Measurements from ENCODE around the gene LCN6. TPM values are rescaled to one million over a fixed set of nuclear protein-coding genes. Genes with fewer than 3 reads are reported as not detected.
A peak's percentile ranks its signal among the peaks of the same experiment; 100 is the strongest.
"Not testable (repeated sequence)": the region's sequence is repeated elsewhere in the genome, so short reads cannot be mapped to it uniquely, and the experiment has no call there.

Gene LCN6
- total and polyA plus RNA-seq, 7 donors: 0.44 to 15.0 (median 10.7) TPM

DNA sequence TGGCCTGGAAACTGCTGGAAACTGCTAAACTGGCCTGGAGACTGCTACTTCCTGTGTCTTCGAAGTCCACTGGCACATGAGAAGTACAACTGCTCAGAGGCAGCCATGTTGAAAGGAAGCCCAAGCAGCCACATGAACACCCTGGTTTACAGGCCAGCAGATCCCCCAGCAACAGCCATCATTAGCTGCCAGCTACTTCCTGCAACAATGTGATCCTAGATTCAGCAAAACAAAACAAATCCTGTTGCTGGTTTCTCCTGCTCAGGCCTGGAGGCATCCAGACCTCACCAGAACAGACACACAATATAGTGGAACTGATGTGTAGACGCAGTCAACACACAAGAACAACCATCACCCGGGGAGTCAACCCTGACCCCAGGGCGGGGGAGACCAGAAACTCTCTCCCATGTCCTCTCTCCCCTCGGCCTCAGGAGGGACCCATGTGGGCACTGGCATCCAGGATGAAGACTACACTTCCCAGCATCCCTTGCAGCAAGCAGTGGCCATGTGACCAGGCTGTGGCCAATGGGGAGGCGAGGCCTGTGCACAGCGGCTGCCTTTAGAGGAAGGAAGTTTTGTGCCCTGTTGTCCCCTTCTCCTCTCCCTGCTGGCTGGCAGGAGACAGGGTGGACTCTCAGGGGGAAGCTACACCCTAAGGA, 25.2 kb upstream of the LCN6 start:
- DNase-seq (peak in 1 of 2 donors; percentile 60), ATAC-seq (peak; percentile 61 to 75 (median 70))
- 69 to 75% (median 73%) methylated on average over 7 of the region's 7 CpGs for WGBS, 3 donors
- H3K27ac ChIP-seq: no peak overlapping the region
- no peaks in the 10 kb centered on the region for H3K27me3 ChIP-seq (ENCODE audit: insufficient read depth in 3 of 3, low read length in 2 of 3)
- H3K36me3 ChIP-seq (ENCODE audit: insufficient read depth in 1 of 2, low read depth in 1 of 2): no peaks in the 10 kb centered on the region
- intact Hi-C loops (cut with DNase I): no loop called here
- TF ChIP-seq, protein P1, sequence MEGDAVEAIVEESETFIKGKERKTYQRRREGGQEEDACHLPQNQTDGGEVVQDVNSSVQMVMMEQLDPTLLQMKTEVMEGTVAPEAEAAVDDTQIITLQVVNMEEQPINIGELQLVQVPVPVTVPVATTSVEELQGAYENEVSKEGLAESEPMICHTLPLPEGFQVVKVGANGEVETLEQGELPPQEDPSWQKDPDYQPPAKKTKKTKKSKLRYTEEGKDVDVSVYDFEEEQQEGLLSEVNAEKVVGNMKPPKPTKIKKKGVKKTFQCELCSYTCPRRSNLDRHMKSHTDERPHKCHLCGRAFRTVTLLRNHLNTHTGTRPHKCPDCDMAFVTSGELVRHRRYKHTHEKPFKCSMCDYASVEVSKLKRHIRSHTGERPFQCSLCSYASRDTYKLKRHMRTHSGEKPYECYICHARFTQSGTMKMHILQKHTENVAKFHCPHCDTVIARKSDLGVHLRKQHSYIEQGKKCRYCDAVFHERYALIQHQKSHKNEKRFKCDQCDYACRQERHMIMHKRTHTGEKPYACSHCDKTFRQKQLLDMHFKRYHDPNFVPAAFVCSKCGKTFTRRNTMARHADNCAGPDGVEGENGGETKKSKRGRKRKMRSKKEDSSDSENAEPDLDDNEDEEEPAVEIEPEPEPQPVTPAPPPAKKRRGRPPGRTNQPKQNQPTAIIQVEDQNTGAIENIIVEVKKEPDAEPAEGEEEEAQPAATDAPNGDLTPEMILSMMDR (IDR thresholded peaks at IDR 0.05): no peak
- no peak overlapping the region for H3K4me3 ChIP-seq
- no peaks in the 10 kb centered on the region for H3K9me3 ChIP-seq
- no peaks in the 10 kb centered on the region for H3K4me1 ChIP-seq

DNA sequence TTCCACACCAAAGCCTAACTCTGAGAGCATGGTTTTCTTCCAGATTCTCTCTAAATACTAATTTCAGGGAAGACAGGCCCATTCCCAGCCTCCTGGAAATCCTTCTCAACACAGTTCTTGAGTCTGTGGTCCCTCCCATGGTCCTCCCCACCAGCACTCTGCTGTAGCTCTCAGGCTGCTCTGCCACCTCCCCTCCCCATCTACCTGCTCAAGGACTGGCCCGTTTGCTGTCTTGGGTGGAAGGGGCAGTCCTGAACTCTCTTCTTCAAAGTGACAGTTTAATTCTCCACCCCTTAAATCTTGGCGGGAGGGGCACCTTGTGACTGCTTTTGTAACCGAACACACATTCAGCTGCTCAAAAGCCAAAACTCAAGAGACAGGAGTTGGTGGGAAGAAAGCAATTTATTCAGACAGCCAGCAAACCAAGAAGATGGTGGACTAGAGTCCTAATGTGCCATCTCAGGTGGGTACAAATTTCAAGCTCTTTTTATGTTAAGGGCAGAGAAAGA, 23.6 kb upstream of the LCN6 start:
- WGBS, 3 donors: 70 to 74% (median 70%) methylated on average over 3 of the region's 3 CpGs
- no peak for ATAC-seq
- Histone ChIP-seq H3K27ac (no peak overlapping the region), H3K9me3 (no peaks in the 10 kb centered on the region), H3K36me3 (ENCODE audit: insufficient read depth in 1 of 2, low read depth in 1 of 2) (no peaks in the 10 kb centered on the region), H3K4me3 (no peak overlapping the region), H3K27me3 (ENCODE audit: insufficient read depth in 3 of 3, low read length in 2 of 3) (no peaks in the 10 kb centered on the region), H3K4me1 (no peaks in the 10 kb centered on the region)
- no peak for DNase-seq
- intact Hi-C loops (cut with DNase I): no loop called here
- TF ChIP-seq, protein P1 (IDR thresholded peaks at IDR 0.05): no peak

DNA sequence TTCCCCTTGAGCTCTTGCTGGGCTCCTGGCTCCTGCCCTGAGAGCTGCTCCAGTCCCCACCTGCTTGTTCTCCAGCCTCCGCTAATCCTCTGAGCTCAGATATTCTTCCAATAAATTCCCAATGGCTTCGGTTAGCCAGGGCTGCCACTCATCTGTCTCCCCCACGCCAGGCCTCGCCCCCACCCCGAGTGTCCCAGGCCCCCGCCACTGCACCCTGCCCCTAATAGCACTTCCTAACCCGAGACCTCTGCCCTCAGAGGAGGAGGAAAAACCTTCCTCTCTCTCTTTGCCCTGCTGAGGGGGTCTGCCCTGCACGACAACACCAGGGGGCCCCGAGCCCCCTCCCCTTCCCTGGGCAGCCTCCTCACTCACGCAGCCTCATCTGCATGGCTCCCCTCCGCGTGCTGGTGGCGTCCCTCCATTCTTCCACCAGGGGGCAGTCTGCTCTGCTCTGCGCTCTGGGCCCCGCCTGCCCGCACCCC, 21.4 kb upstream of the LCN6 start:
- no peaks in the 10 kb centered on the region for H3K4me1 ChIP-seq
- ATAC-seq (peak in 2 of 4 donors; percentile 55 to 70), DNase-seq (peak in 1 of 2 donors; percentile 66)
- intact Hi-C loops (cut with DNase I): no loop called here
- H3K27me3 ChIP-seq (ENCODE audit: insufficient read depth in 3 of 3, low read length in 2 of 3): no peaks in the 10 kb centered on the region
- no peak overlapping the region for H3K4me3 ChIP-seq
- no peaks in the 10 kb centered on the region for H3K9me3 ChIP-seq
- H3K36me3 ChIP-seq (ENCODE audit: insufficient read depth in 1 of 2, low read depth in 1 of 2): no peaks in the 10 kb centered on the region
- TF ChIP-seq, protein P1 (IDR thresholded peaks at IDR 0.05): peak; percentile 27
- WGBS, 3 donors: 5 to 9% (median 7%) methylated on average over 15 to 16 of the region's 16 CpGs
- H3K27ac ChIP-seq: no peak overlapping the region

DNA sequence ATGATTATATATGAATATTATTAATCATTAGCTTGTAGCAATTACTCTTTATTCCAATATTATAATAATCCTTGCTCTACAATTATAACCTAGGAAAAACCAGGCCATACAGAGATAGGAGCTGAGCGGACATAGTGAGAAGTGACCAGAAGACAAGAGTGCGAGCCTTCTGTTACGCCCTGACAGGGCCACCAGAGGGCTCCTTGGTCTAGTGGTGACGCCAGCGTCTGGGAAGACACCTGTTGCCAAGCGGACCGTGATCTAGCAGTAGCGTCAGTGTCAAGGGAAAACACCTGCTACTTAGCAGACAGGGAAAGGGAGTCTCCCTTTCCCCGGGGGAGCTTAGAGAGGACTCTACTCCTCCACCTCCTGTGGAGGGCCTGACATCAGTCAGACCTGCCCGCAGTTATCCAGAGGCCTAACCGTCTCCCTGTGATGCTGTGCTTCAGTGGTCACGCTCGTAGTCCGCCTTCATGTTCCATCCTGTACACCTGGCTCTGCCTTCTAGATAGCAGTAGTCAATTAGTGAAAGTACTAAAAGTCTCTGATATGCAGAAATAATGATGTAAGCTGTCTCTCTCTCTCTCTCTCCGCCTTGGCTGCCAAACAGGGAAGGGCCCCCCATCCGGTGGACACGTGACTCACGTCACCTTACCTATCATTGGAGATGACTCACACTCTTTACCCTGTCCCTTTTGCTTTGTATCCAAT, 18.2 kb upstream of the LCN6 start:
- DNase-seq (peak; percentile 54 to 83), ATAC-seq (peak in 3 of 4 donors; percentile 33 to 57 (median 55))
- H3K9me3 ChIP-seq; intact Hi-C loops (cut with DNase I); H3K4me1 ChIP-seq; H3K4me3 ChIP-seq; H3K27me3 ChIP-seq (ENCODE audit: insufficient read depth in 3 of 3, low read length in 2 of 3); H3K36me3 ChIP-seq (ENCODE audit: insufficient read depth in 1 of 2, low read depth in 1 of 2): not testable (repeated sequence)
- 32 to 62% (median 48%) methylated on average over 10 to 18 of the region's 18 CpGs for WGBS, 3 donors
- TF ChIP-seq, protein P1 (IDR thresholded peaks at IDR 0.05): peak; percentile 34
- peak overlapping the region; percentile 36 for H3K27ac ChIP-seq

DNA sequence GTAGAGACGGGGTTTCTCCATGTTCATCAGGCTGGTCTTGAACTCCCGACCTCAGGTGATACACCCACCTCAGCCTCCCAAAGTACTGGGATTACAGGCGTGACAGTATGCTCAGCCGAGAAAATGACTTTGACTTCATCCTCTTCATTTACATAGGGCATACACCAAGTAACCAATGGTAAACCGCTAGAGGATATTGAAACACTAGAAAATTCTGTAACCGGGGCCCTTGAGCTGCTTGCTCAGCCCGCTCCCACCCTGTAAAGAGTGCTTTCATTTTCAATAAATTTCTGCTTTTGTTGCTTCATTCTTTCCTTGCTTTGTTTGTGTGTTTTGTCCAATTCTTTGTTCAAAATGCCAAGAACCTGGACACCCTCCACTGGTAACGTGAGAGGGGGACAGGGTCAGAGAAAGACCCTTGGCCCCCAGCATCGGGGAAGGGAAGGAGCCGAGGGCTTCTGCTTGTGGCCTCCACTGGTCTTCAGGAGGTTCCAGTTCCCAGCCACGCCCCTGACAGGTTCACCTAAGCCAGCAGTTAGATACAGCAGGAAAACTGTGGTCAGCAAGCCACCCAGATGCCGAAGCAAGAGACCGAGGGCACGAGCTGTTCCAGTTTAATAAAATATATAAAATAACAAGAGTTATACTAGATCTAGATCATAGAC, 17.6 kb upstream of the LCN6 start:
- H3K27ac ChIP-seq; H3K27me3 ChIP-seq (ENCODE audit: insufficient read depth in 3 of 3, low read length in 2 of 3); H3K4me3 ChIP-seq; H3K4me1 ChIP-seq; H3K36me3 ChIP-seq (ENCODE audit: insufficient read depth in 1 of 2, low read depth in 1 of 2); ATAC-seq; intact Hi-C loops (cut with DNase I); H3K9me3 ChIP-seq: not testable (repeated sequence)
- 86 to 91% (median 88%) methylated on average over 14 of the region's 14 CpGs for WGBS, 3 donors
- peak in 1 of 2 donors; percentile 24 for DNase-seq

Data from psoas muscle (tissue), 8 donors.